ENCODE measurements around the gene IMMP2L. TPM values are rescaled to one million over a fixed set of nuclear protein-coding genes. Genes with fewer than 3 reads are reported as not detected.

Gene IMMP2L
- total RNA-seq, 1 donor from 2014 or later = 14.8 TPM

DNA sequence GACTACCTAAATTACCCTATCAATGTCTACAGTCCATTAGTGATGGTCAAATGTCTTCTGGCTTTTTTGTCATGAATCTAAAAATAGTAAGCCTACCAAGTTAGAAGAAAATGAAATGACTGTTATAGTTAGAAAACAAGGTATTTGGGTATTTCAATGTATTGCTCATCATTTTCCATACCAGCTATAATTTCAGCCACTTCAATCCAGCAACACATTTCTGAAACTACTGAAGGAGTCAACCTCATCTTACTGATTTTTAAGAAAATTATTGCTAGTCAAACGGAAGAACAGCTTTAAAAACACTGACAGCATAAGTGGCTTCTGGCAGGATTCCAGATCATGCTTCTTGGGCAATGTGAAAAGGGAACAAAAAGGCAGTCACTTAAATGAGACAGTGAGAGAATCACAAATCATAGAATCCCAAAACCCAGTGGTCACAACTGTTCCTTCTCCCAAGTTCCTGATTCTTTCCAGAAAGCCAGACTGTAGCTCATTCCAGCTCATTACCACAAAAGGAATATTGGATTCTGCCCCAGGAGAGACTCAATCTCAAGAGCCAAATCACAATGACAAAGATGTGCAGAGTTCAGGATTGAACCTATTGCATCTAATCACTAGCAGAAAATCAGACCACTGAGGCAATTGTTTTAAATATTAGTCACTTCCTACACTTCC is 532.6 kb downstream of the IMMP2L start:
- DNase-seq = no peak

DNA sequence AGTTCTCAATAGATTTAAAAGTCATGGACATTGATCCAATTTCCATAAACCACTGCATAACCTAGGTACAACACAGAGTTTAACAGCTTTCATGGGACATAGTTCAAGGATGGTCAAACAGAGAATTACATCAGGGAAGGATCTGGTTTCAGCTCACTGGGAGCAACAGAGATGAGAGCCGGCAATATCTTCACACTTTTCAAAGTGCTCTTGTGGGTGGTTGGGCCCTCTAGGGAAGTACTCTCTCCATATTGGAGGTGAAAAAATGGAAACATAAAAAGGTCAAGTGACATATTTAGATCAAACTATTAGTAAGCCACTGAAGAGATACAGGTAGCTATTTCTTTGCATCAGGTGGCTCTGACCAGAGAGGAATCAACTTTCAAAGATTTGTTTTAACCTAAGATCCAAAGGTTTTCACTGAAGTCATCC is 533.1 kb downstream of the IMMP2L start:
- DNase-seq = no peak

DNA sequence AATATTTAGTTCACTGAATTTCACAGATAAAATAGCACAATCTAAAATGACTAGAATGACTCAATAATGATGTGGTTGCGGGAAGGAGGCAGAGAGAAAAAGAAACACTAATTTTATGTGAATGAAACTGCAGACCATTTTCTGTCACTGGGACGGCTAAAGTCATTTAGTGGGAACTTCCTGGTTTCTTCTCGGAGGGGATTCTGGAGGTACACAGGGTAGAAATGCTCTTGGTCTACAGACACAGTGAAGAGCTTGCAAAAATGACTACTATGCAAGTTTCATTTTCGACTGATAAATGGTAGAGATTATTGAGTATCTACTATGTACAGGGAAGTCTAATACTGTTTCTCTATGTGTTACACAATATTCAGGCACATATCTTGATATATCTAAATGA is 534.9 kb downstream of the IMMP2L start:
- no peak for DNase-seq

DNA sequence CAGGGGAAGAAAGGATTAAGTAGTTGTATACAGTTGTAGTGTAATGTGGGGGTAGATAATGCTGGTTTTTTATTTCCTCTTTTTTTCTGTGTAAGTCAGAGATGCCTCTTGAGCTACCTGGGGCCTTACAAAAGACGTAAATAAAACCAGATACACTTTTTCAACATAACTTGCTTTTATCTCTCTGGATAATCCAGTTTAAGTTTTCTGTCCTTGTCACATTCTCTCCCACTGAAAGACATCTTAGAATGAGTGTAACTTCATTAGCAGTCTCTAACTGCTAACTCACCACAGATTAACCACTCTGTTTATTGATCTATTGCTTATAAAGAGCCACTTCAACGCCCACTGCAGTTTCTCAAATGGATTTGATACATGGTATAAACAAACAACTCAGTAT is 535.5 kb downstream of the IMMP2L start:
- DNase-seq = no peak

DNA sequence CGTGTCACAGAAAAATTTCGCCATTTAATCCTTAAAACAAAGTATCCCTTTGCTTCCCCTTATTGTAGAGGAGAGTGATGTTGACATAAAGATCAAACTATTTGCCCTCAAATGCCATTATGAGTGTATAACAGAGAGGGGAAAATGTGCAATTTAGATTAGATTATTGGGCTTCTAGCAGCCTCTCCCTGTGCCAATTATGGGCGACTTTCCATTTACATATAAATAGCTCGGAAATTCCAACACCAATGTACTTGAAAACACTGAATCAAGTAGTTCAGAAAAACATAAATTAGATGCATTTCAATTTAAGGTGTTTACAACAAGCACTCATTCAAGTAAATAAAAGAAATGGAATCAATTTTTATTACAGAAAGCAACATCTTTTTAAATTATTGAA is 535.9 kb downstream of the IMMP2L start:
- no peak for DNase-seq

DNA sequence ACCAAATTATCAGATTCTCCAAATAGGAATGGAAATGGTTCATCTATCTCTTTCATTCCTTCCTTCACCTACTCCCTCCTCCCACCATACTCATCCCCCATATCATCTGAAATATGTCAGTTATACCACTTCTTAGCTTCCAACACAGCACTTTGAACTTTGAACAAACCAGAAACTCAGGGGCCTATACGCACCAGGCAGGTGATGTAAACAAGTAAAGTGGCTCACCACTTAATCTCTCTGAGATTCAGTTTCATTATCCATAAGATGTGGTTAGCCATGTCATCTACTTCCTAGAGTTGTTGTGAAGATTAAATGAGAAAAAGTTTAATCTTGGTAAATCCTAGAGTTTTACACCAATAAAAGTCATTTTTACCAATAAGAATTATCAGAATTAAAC is 537.3 kb downstream of the IMMP2L start:
- DNase-seq = no peak

DNA sequence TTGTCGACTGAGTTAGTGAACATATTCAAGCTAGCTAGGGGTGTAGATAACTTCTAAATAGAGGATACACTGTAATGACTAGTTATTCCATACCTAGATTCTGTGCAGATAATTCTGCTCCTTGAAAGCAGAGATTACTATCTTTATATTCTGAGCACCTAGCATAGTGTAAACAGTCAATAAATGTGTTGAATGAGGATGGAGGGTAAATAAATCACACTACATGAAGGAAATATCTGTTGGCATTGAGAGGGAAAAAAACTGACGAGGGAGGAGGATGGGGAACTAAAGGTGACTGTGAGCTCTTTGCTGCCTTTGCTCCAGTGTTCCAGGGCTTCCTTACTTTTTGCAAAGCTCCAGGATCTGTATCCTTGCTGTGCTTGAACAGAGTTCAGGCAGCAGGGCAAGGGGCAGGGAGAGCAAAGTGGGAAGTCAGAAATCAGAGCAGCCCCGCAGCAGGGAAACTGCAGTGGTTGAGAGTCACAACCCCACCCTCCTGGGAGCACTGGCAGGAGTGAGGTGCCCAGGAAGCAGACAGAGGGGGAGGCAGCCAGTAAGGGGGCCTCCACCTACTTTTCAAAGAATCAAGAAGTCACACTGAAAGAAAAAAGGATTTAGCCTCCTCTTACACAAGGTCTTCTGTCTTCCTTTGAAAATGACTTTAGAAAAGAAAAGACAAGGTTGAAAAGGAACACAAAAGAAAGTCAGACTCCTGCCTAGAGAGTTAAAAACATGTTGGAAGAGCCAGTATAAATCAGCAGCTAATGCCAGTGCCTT is 543.1 kb downstream of the IMMP2L start:
- DNase-seq = no peak

DNA sequence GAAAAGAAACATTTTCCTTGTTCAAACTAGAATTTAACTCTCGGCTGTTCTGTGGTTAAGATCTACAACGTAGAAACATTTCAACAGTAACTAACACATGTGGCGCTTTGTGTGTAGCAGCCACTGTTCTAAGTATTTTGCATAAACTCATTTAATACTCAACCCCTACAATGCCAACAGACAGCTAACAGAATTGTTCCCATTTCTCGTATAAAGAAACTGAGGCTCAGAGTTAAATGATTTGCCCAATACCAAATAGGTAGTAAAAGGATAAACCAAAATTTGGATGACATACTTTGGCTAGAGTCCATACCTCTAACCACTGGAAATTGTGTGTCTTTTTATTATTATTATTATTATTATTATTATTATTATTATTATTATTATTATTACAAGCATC is 543.8 kb downstream of the IMMP2L start:
- DNase-seq = no peak

DNA sequence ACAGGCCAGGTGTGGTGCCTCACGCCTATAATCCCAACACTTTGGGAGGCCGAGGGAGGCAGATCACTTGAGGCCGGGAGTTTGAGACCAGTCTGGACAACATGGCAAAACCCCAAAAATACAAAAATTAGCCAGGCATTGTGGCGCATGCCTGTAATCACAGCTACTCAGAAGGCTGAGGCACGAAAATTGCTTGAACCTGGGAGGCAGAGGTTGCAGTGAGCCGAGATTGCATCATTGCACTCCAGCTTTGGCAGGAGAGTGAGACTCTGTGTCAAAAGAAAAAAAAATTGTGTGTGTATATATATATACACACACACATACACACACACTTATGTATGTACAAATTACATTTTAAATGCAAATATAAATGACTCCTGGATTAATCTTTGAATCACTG is 548.2 kb downstream of the IMMP2L start:
- no peak for DNase-seq

DNA sequence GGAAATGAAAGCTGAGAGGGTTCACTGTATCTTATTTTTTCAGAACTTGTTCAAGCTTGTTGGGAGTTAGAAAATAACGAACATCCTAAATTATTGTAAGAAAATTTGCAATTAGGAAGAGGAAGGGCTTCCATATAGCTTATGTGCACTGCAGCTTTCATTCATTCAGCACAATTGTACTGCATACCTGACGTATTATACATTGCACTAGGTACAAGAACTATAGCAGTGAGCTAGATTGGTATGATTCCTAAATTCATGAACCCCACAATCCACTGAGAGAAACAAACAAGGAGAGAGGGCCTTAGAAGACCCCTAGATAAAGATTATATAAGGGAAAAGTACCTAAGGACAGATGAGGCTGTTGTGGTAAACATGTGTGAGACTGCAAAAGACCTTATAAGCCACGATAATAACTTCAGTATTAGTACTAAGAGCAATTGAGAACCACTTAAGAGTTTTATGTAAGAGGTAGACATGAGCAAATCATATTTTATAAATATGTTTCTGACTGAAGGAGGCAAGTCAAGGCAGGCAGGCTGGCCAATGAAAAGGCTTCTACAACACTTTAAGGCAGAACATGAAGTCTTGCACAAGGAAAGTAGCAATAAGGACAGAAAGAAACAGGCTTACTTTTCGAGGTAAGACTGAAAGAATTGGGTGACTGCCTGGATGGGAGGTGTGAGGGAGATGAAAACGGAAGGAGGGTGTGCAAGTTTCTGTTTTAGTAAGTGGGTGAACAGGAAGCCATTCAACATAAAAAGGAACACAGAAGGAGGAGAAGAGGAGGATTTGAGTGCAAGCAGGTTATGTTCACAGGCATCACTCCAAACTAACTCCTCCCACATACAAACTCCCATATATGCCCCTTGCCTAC is 549.3 kb downstream of the IMMP2L start:
- DNase-seq = no peak

DNA sequence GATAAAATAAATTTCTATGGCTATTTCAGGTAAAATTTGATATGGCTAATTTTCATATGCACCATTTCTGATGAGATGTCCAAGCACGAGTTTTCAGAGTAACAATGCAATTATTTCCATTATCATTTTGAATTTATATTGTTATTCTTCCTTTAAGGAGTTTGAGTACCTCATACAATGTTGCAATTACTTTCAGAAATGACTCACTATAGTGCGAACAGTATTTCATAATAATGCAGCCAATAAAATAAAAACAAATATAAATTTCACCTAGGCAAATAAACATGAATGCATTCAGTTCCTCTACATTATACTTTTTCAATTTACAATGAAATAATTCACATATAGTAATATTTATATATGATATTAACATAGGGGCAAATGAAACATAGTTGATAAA is 550.1 kb downstream of the IMMP2L start:
- DNase-seq = no peak

DNA sequence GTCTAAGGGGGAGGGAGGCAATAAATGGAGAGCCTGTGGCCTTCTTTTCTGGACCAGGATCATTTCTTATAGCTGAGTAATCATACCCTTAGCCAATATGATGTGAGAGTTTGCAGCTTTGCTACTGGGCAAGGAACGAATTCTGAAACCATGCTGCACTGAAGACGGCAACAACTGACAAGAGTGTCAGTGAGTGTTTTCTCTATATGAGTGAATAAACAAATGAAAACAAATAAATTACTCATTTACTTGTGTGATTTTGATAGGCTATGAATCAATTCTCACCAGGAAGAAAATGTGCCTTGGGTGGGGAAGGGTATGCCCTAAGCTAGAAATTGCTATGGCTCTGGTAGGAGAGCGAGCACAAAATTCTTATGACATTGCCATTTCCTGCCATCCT is 550.8 kb downstream of the IMMP2L start:
- DNase-seq = no peak

DNA sequence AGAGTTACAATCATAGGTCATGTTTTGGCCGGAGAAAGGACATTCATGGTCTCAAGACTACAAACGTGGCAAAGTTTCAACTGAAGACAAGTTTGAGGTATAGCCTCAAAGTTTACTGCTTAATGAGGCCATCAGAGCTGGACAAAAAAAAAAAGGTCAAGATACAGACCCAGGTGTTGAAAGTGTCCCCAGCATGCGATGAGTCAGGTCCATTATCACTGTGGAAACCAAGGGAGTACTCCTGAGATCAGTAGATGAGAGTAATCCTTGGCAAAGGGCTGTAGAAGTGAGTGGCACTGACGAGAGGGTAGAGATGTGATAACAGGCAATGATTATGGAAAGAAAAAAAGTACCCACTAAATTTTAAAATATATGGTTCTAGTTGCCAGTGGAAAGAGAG is 551.5 kb downstream of the IMMP2L start:
- DNase-seq = no peak

DNA sequence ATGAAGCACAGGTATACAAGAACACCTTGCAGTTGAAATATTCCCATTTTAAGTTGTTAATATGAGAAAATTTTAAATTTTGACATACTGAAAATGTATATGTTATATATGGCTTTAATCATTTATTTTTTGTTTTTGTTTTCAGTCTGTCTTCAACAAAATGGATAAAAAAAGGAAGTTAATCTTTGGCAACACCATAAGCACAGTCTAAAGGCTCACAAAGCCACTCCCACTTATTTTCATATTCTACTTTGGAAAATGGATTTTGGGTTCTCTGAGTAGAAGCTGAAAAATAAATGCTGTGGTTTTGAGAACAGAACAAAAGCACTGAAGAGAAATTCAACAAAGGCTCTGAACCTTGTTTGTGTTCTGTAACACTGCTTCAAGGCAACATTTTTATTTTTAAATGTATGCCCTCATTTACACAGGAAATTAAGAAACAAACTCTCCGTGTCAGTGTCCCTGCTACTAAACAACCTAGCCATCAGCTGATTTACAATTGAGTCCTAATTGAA is 552.7 kb downstream of the IMMP2L start:
- DNase-seq = no peak

DNA sequence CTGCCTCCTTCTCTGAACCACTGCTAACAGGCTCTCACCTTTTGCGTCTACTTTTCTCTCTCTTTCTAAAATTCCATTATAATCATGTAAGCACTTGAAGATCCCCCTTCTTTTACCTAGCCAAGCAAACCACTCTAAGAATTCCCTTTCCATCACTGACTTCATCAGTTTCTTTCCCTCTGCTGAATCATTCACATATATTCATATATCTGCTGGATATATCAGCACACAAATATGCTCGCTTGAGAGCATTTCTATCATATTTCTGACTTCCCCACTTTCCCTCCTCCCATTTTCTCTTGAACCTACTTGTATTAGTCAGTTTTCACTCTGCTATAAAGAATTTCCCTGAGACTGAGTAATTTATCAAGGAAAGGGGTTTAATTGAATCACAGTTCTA is 555.6 kb downstream of the IMMP2L start:
- DNase-seq = no peak

DNA sequence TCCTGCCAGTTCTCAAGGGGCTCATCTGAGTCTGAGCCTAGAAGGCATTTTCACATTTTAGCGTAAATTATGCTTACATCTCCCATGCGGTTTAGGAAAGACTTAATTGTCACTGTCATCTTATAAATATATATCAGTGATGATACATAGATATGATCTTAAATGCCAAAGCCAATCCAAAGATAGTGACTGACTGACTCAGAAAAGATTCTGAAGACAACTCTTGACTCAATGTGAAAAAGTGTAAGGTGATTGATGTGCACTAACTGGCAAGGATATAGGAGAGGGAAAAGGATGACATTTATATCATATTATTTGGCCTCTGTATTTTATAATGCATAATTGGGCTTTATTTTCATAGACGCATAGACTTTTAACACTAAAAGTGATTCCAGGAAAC is 556.3 kb downstream of the IMMP2L start:
- no peak for DNase-seq

DNA sequence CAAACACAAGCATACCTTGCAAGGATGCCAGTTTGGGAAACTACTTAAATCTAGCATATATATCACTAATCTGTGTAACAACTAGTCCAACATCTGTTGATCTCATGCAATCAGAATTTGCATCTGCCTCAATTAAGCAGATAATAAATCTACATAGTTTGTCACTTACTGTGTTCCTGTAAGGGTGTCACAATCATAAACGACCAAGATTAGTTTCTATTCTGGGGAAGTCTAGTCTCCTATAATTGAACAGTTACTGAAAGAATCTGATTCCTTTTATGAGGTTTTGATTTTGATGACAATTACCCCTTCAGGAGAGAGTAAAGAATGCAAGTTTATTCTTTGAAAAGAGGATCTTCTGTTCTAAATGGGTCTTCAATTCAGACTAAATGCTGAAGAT is 556.8 kb downstream of the IMMP2L start:
- no peak for DNase-seq

DNA sequence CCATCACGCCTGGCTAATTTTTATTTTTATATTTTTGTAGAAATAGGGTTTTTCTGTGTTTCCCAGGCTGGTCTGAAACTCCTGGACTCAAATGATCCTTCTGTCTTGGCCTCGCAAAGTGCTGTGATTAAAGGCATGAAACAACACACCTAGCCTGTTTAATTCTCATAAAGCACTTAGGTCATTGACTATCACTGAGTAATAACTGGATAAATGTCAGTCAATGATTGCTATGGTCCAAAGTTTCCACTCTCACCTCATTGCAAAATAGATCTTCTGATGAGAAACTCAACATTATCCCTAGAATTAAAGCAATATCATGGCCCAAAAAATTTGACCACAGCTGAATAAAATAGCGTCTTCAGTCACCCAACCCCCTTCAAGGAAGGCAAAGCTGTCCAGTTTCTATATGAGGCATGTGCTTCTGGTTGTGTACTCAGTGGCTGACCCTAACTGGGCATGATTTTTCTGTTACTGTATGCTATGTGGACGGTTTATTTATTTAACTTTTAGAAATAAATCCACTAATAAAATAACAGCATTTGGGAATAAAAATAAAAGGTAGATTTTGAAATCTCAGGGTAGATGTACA is 557.9 kb downstream of the IMMP2L start:
- no peak for DNase-seq

DNA sequence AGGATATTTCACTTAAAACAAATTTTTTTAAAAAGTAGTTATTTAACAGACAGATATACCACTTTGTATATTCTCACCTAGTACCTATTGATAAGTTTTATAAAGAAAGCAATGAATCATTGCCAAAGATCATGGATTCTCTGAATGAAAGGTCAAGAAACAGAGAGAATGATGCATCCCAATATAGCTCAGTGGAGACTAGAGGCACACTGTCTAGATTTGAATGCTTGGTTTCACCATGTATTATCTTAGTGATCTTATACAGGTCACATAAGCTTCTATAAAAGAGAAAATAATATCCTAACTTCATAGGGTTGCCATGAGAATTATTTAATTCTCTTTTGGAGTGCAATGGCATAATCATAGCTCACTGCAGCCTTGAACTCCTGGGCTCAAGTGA is 558.4 kb downstream of the IMMP2L start:
- no peak for DNase-seq

DNA sequence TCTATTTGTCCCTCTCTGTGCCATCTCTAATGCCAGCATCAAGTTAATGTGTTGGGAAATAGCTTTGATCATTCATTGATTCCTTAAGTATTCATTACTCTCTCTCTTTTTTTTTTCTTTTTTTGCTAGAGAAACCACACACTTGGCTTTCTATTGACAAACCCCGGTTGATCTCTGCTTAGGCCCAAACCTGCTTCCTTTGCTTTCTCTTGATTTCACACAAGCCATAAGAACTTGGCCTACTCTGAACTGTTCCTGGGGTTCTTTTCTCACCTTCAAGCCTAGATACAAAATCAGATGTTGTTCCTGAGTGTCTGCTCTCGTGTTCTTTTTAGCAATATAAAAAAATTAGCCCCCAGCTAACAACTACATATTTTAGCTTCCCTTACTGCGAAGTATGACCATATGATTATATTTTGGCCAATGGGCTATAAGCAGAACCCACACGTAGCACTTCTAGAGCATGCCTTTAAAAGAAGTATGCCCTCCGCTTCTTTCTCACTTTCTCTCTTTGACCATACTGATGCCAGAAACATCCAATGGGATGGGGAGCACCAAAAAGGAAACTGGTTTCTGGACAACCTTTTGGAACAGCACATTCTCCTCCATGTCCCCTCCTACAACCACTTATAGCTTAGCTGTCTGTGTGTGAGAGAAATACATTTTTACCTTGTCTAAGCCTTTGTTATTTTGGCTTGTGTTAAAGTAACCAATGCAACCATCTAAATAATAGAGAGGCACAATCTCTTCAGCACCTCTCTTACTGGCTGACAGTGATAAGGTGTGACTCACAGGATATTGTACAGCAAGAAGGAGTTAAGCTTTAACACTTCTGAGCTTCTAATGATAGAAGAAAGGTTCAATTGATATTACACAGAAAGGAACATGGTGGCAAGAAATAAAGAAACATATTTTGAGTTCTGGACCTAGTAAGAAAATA is 568.0 kb downstream of the IMMP2L start:
- DNase-seq = no peak

DNA sequence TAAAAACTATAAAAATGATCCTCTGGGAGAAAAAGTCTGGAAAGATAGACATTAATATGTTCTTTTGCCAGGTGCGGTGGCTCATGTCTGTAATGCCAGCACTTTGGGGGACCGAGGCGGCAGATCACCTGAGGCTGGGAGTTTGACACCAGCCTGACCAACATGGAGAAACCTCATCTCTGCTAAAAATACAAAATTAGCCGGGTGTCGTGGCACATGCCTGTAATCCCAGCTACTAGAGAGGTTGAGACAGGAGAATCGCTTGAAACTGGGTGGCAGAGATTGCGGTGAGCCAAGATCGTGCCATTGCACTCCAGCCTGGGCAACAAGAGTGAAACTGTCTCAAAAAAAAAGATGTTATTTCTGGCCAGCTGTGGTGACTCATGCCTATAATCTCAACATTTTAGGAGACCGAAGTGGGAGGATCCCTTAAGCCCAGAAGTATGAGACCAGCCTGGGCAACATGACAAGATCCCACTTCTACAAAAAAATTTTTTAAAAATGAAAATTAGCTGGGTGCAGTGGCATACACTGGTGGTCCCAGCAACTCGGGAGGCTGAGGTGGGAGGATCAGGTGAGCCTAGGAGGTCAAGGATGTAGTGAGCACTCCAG is 573.3 kb downstream of the IMMP2L start:
- no peak for DNase-seq

Measured in occipital lobe (tissue), 2 donors.